IMR-90 (cell line): ENCODE data around the gene CPSF4L. TPM values are rescaled to one million over a fixed set of nuclear protein-coding genes. Genes with fewer than 3 reads are reported as not detected.

Source experiments
- ATAC-seq: fragments of 200-7000 bp; cut with Tn5 transposase; 2 replicates; pipeline ENCODE4 v1.9.1; 2020; ENCODE audit warnings: low read depth, mild to moderate bottlenecking, moderate library complexity
- BruUV-seq: library from RNA; stranded (reverse); fragments of 400-500 nt; replicated peaks from 2 replicates; lab custom pipeline; 2021; lab: Mats Ljungman, UMichigan
- CTCF ChIA-PET: fragments of 300-600 bp; formaldehyde crosslinking; extraction: SDS; loops from one replicate; lab custom pipeline; 2021; ENCODE audit warnings: antibody characterized with exemption; lab: Yijun Ruan, JAX
- POLR2A ChIA-PET: fragments of 300-600 bp; sonication (Branson Sonifier 250); formaldehyde crosslinking; loops from one replicate; lab custom pipeline; 2022; ENCODE audit warnings: antibody characterized with exemption; ENCODE audit not compliant: unreplicated experiment; lab: Charles Lee
- DNase-seq: peaks from one replicate; pipeline ENCODE4 v3.0.0; 2013
- H2AFZ ChIP-seq: replicated peaks from 2 replicates; pipeline ENCODE3; 2013; ENCODE audit warnings: low read length, mild to moderate bottlenecking; ENCODE audit not compliant: poor library complexity
- H2AK5ac ChIP-seq: 2 replicates; pipeline ENCODE4 v1.6.1; 2013; ENCODE audit warnings: low read depth, low read length, inconsistent platforms
- H2AK9ac ChIP-seq: replicated peaks from 2 replicates; pipeline ENCODE3; 2013; ENCODE audit warnings: mild to moderate bottlenecking, low read depth, low read length, moderate library complexity; ENCODE audit not compliant: poor library complexity
- H2BK120ac ChIP-seq: 2 replicates; pipeline ENCODE4 v1.6.1; 2013; ENCODE audit warnings: low read depth, low read length, inconsistent platforms
- H2BK15ac ChIP-seq: 3 replicates; pipeline ENCODE4 v1.6.1; 2013; ENCODE audit warnings: low read depth, low read length, inconsistent platforms
- H2BK20ac ChIP-seq: 2 replicates; pipeline ENCODE4 v1.6.1; 2013; ENCODE audit warnings: low read depth, mild to moderate bottlenecking, inconsistent platforms, low read length, moderate library complexity
- H2BK5ac ChIP-seq: 2 replicates; pipeline ENCODE4 v1.6.1; 2013; ENCODE audit warnings: mild to moderate bottlenecking, low read depth, low read length, inconsistent platforms; ENCODE audit not compliant: poor library complexity, severe bottlenecking
- H3K14ac ChIP-seq: replicated peaks from 2 replicates; pipeline ENCODE4 v1.6.1; 2013; ENCODE audit warnings: low read depth, low read length, inconsistent platforms
- H3K18ac ChIP-seq: 2 replicates; pipeline ENCODE4 v1.6.1; 2013; ENCODE audit warnings: low read depth, low read length, control low read depth
- H3K23ac ChIP-seq: 2 replicates; pipeline ENCODE4 v1.6.1; 2013; ENCODE audit warnings: low read depth, low read length, inconsistent platforms
- H3K27ac ChIP-seq: 2 replicates; pipeline ENCODE4 v1.5.1; 2013; ENCODE audit warnings: mild to moderate bottlenecking, control low read depth, low read length; ENCODE audit not compliant: insufficient read depth
- H3K27me3 ChIP-seq: 2 replicates; pipeline ENCODE4 v1.6.1; 2013; ENCODE audit warnings: low read length; ENCODE audit not compliant: control insufficient read depth, insufficient read depth
- H3K36me3 ChIP-seq: 2 replicates; pipeline ENCODE4 v1.6.1; 2013; ENCODE audit warnings: low read length, mixed read lengths; ENCODE audit not compliant: control insufficient read depth, insufficient read depth
- H3K4ac ChIP-seq: 2 replicates; pipeline ENCODE4 v1.6.1; 2013; ENCODE audit warnings: low read depth, low read length, inconsistent platforms
- H3K4me1 ChIP-seq: 2 replicates; pipeline ENCODE4 v1.6.1; 2013; ENCODE audit warnings: low read length, mixed read lengths; ENCODE audit not compliant: control insufficient read depth, insufficient read depth
- H3K4me2 ChIP-seq: 2 replicates; pipeline ENCODE4 v1.6.1; 2013; ENCODE audit warnings: low read depth, mild to moderate bottlenecking, control low read depth, low read length, moderate library complexity
- H3K4me3 ChIP-seq: 2 replicates; pipeline ENCODE4 v1.5.1; 2013; ENCODE audit warnings: low read depth, mild to moderate bottlenecking, control low read depth, low read length, moderate library complexity; ENCODE audit not compliant: insufficient read depth
- H3K56ac ChIP-seq: 2 replicates; pipeline ENCODE4 v1.6.1; 2013; ENCODE audit warnings: low read length, inconsistent platforms; ENCODE audit not compliant: insufficient read depth; ENCODE audit errors: extremely low read depth
- H3K79me1 ChIP-seq, 2 experiments: 2 replicates each; pipeline ENCODE4 v1.6.1; 2013; ENCODE audit warnings: low read length in 2 of 2, inconsistent platforms in 1 of 2, low read depth in 1 of 2
- H3K9ac ChIP-seq: 2 replicates; pipeline ENCODE4 v1.6.1; 2013; ENCODE audit warnings: low read depth, low read length, control low read depth
- H3K9me1 ChIP-seq: 2 replicates; pipeline ENCODE4 v1.6.1; 2013; ENCODE audit warnings: low read length, inconsistent platforms; ENCODE audit not compliant: insufficient read depth
- H3K9me3 ChIP-seq: 2 replicates; pipeline ENCODE4 v1.6.1; 2013; ENCODE audit warnings: low read length; ENCODE audit not compliant: control insufficient read depth, insufficient read depth
- H4K20me1 ChIP-seq: 2 replicates; pipeline ENCODE4 v1.6.1; 2013; ENCODE audit warnings: low read length, inconsistent platforms; ENCODE audit not compliant: insufficient read depth
- H4K5ac ChIP-seq: 2 replicates; pipeline ENCODE4 v1.6.1; 2013; ENCODE audit warnings: mild to moderate bottlenecking, low read depth, low read length, control low read depth
- H4K8ac ChIP-seq, 2 experiments: 2 replicates each; pipeline ENCODE4 v1.6.1; 2013; ENCODE audit warnings: low read depth in 2 of 2, low read length in 2 of 2, control low read depth in 1 of 2, inconsistent platforms in 1 of 2
- H4K91ac ChIP-seq: 2 replicates; pipeline ENCODE4 v1.6.1; 2013; ENCODE audit warnings: low read depth, low read length, inconsistent platforms; ENCODE audit not compliant: insufficient read depth
- BHLHE40 ChIP-seq: fragments of 150-350 bp; IDR thresholded peaks from 2 replicates; pipeline ENCODE4 v1.6.1; 2016; ENCODE audit warnings: mild to moderate bottlenecking, low read depth, low read length
- CEBPB ChIP-seq: IDR thresholded peaks from 2 replicates; pipeline ENCODE4 v1.6.1; 2012; ENCODE audit warnings: low read depth, low read length, improper control_type of control experiment
- CHD1 ChIP-seq: IDR thresholded peaks from 2 replicates; pipeline ENCODE4 v1.6.1; 2012; ENCODE audit warnings: low read depth, low read length, improper control_type of control experiment
- CTCF ChIP-seq: conservative IDR thresholded peaks from 2 replicates; pipeline ENCODE4 v1.5.1; 2012; ENCODE audit warnings: mild to moderate bottlenecking, low read depth, low read length, improper control_type of control experiment
- FOS ChIP-seq: fragments of 150-350 bp; IDR thresholded peaks from 2 replicates; pipeline ENCODE4 v1.6.1; 2016; ENCODE audit warnings: low read depth, low read length
- MAFK ChIP-seq: IDR thresholded peaks from 2 replicates; pipeline ENCODE4 v1.6.1; 2012; ENCODE audit warnings: low read depth, low read length, improper control_type of control experiment
- MAZ ChIP-seq: IDR thresholded peaks from 2 replicates; pipeline ENCODE4 v1.6.1; 2012; ENCODE audit warnings: low read depth, mild to moderate bottlenecking, low read length, improper control_type of control experiment, moderate library complexity, borderline replicate concordance
- MXI1 ChIP-seq: IDR thresholded peaks from 2 replicates; pipeline ENCODE4 v1.6.1; 2012; ENCODE audit warnings: low read depth, mild to moderate bottlenecking, low read length, moderate library complexity, borderline replicate concordance
- NFE2L2 ChIP-seq: fragments of 150-350 bp; IDR thresholded peaks from 2 replicates; pipeline ENCODE4 v1.6.1; 2016; ENCODE audit warnings: low read depth, mild to moderate bottlenecking, low read length
- POLR2A ChIP-seq: IDR thresholded peaks from 2 replicates; pipeline ENCODE4 v1.6.1; 2012; ENCODE audit warnings: mild to moderate bottlenecking, low read depth, low read length
- RAD21 ChIP-seq: IDR thresholded peaks from 2 replicates; pipeline ENCODE4 v1.6.1; 2012; ENCODE audit warnings: low read length, improper control_type of control experiment
- RCOR1 ChIP-seq: IDR thresholded peaks from 2 replicates; pipeline ENCODE4 v1.6.1; 2012; ENCODE audit warnings: mild to moderate bottlenecking, low read length, improper control_type of control experiment; ENCODE audit not compliant: insufficient replicate concordance
- RFX5 ChIP-seq: IDR thresholded peaks from 2 replicates; pipeline ENCODE4 v1.8.0; 2012; ENCODE audit warnings: low read depth, mild to moderate bottlenecking, low read length, moderate library complexity
- SMC3 ChIP-seq: fragments of 150-350 bp; IDR thresholded peaks from 2 replicates; pipeline ENCODE4 v1.6.1; 2016; ENCODE audit warnings: low read depth, mild to moderate bottlenecking, antibody characterized with exemption, low read length, moderate library complexity
- WGBS, 2 experiments: methylation state at CpG; one replicate each; pipeline versions ENCODE4 v1.1.5 to v1.1.7; 2013; ENCODE audit warnings: missing lambda C conversion rate in 2 of 2; ENCODE audit not compliant: insufficient read length in 1 of 2; ENCODE audit errors: extremely low coverage in 2 of 2; 5-methylcytosine and 5-hydroxymethylcytosine counted together
- dilution Hi-C: fragments of 300-500 bp; cut with HindIII; formaldehyde crosslinking; loops from one replicate; pipeline ENCODE4 v1.14.3; 2018; ENCODE audit warnings: low sequenced_read_pairs; ENCODE audit not compliant: unreplicated experiment
- in situ Hi-C: fragments of 300-500 bp; cut with MboI; formaldehyde crosslinking; loops from 3 replicates; pipeline ENCODE4 v1.14.3; 2019; ENCODE audit warnings: low sequenced_read_pairs, inconsistent platforms, mixed read lengths
- intact Hi-C: fragments of 100-400 bp; cut with micrococcal nuclease; formaldehyde crosslinking; loops from 2 replicates; pipeline ENCODE4 v1.10.0; 2022
- polyA plus RNA-seq, 3 experiments: library from polyadenylated mRNA; depleted of rRNA; stranded (reverse); fragments of >200 nt; gene quantifications; 2 replicates each; pipeline ENCODE4 v1.2.3, GENCODE V29; 2012; ENCODE audit warnings: low replicate concordance in 1 of 3
- total RNA-seq: library from RNA; depleted of rRNA; stranded (reverse); fragments of >200 nt; gene quantifications from 2 replicates; pipeline ENCODE4 v1.2.3, GENCODE V29; 2012
- TF ChIP-seq, protein P1 (sequence below): fragments of 150-350 bp; IDR thresholded peaks from 2 replicates; pipeline ENCODE4 v1.6.1; 2017; ENCODE audit warnings: mild to moderate bottlenecking, antibody characterized with exemption, low read length, low read depth
- TF ChIP-seq, protein P2 (sequence below): fragments of 150-350 bp; IDR thresholded peaks from 2 replicates; pipeline ENCODE4 v1.6.1; 2016; ENCODE audit warnings: low read depth, mild to moderate bottlenecking, low read length, moderate library complexity, borderline replicate concordance

CPSF4L gene
- total and polyA plus RNA-seq, 2 of the 4 experiments (the other 2 are of a cell fraction), result not detected

- H3K27ac ChIP-seq, result no peak overlapping the region
- ChIA-PET CTCF (no interaction called here), POLR2A (no interaction called here)
- H3K18ac ChIP-seq, result no peak overlapping the region
- no peak overlapping the region for H3K4me2 ChIP-seq
- no peaks in the 10 kb centered on the region for H3K9me3 ChIP-seq
- no peak overlapping the region for H3K56ac ChIP-seq
- no peak overlapping the region for H2BK120ac ChIP-seq
- H2AFZ ChIP-seq, result no peak overlapping the region
- no peak overlapping the region for H3K4ac ChIP-seq
- H2BK15ac ChIP-seq, result no peak overlapping the region
- dilution Hi-C loops (no loop called here), in situ Hi-C loops (loop anchor here (25.0 kb wide), 1 partner anchor 828 kb away; no protein-coding TSS in a partner anchor), intact Hi-C loops (no loop called here)
- DNase-seq (no peak), ATAC-seq (no peak)
- H3K9me1 ChIP-seq, result peaks cover 10% of the 10 kb centered on the region; the same call in 1 of the 2 replicates
- H2BK20ac ChIP-seq, result no peak overlapping the region
- no peaks in the 10 kb centered on the region for H3K27me3 ChIP-seq
- WGBS, 2 experiments, result no CpG with 5 or more reads among the region's 4 CpGs
- H3K23ac ChIP-seq, result no peak overlapping the region
- H3K79me1 ChIP-seq, result peaks cover 36 to 39% of the 10 kb centered on the region in 2 experiments
- no peak overlapping the region for H3K9ac ChIP-seq
- H2AK5ac ChIP-seq, result no peak overlapping the region
- H2BK5ac ChIP-seq, result no peak overlapping the region
- no peak overlapping the region for H4K5ac ChIP-seq
- TF ChIP-seq BHLHE40 (no peak), RAD21 (no peak), POLR2A (no peak), FOS (no peak), RCOR1 (no peak), MAZ (no peak), CEBPB (no peak), MXI1 (no peak), NFE2L2 (no peak), RFX5 (no peak), SMC3 (no peak), CTCF (no peak), MAFK (no peak), CHD1 (no peak)
- TF ChIP-seq, protein P1, sequence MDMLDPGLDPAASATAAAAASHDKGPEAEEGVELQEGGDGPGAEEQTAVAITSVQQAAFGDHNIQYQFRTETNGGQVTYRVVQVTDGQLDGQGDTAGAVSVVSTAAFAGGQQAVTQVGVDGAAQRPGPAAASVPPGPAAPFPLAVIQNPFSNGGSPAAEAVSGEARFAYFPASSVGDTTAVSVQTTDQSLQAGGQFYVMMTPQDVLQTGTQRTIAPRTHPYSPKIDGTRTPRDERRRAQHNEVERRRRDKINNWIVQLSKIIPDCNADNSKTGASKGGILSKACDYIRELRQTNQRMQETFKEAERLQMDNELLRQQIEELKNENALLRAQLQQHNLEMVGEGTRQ, result no peak
- TF ChIP-seq, protein P2, sequence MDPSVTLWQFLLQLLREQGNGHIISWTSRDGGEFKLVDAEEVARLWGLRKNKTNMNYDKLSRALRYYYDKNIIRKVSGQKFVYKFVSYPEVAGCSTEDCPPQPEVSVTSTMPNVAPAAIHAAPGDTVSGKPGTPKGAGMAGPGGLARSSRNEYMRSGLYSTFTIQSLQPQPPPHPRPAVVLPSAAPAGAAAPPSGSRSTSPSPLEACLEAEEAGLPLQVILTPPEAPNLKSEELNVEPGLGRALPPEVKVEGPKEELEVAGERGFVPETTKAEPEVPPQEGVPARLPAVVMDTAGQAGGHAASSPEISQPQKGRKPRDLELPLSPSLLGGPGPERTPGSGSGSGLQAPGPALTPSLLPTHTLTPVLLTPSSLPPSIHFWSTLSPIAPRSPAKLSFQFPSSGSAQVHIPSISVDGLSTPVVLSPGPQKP, result no peak
- H3K4me3 ChIP-seq, result no peak overlapping the region
- no peak overlapping the region for H4K8ac ChIP-seq
- H3K14ac ChIP-seq, result no peak overlapping the region
- no peak overlapping the region for H4K91ac ChIP-seq
- H3K4me1 ChIP-seq, result no peaks in the 10 kb centered on the region
- peaks cover 7% of the 10 kb centered on the region; the same call in 1 of the 2 replicates for H4K20me1 ChIP-seq
- H3K36me3 ChIP-seq, result peaks cover 6% of the 10 kb centered on the region
- H2AK9ac ChIP-seq, result no peak overlapping the region
- BruUV-seq, result no TSS peak
These were observed 46.8 kb downstream of the CPSF4L start for GRCh38 chr17:73214851-73215250.
